ENCODE measurements around the gene MZF1.
"Not testable (repeated sequence)": the region's sequence is repeated elsewhere in the genome, so short reads cannot be mapped to it uniquely, and the experiment has no call there.

Gene MZF1

DNA sequence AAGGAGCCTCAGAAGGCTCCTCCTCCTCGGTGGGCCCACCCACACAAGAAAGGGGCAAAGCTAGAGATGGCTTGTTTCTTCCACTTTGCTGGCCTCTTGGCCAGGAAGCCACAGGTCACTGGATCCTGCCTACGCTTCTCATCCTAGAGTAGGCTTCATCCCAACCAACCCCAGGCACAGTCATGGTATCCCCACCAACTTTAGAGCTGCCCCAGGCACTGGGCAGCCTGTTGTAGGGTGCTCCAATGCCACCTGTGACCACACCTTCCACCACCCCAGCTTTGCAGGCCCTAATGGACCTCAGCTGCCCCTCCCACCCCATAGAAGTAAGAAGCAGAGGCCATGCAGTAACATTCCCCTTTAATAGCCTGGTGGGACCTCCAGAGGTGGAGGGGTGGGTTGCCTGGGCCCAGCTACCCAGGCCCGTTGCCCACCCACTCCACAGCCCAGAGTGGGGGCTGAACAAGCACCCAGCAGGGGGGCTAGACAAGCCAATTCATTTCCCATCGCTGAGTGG, 17.7 kb downstream of the MZF1 start:
- DNase-seq (ENCODE audit: low spot score) = no peak

- DNase-seq (ENCODE audit: low spot score) = peak; percentile 97
These were observed 18.4 kb downstream of the MZF1 start, which contains the start of gene CHMP2A for GRCh38 chr19:58554494-58555368. CHMP2A (minus strand) TSS chr19:58555105; CDS start chr19:58554212, 893 bp downstream.

GRCh38 chr19:58553799-58554493, 19.2 kb downstream of the MZF1 start:
- DNase-seq (ENCODE audit: low spot score) = no peak

DNA sequence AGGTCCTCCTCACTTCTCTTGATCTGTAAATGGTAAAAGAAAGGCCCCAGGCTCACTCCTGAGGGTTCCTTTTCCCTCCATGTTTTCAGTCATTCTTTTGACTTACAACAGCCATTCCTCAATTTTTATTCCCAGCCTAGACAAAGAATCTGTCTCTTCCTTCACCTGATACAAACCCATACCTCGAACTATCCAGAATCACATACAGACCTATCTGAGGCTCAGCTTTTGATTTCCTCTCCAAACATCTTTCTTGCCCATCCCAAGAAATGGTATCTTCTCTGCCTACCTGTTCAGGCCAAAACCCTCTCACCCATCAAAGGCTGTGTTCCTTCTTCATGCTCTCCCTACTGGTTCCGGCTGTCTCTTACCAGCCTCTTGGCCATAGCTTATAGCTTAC, 20.5 kb downstream of the MZF1 start:
- DNase-seq (ENCODE audit: low spot score) = no peak

GRCh38 chr19:58551577-58552471, 21.3 kb downstream of the MZF1 start:
- DNase-seq (ENCODE audit: low spot score) = no peak

- DNase-seq (ENCODE audit: low spot score) = no peak
These were observed 22.0 kb downstream of the MZF1 start for GRCh38 chr19:58551123-58551497.

GRCh38 chr19:58550362-58551122, 22.6 kb downstream of the MZF1 start:
- DNase-seq (ENCODE audit: low spot score) = no peak

GRCh38 chr19:58549664-58550361, 23.3 kb downstream of the MZF1 start:
- DNase-seq (ENCODE audit: low spot score) = no peak

- no peak for DNase-seq (ENCODE audit: low spot score)
These were observed 24.1 kb downstream of the MZF1 start for GRCh38 chr19:58548859-58549663.

GRCh38 chr19:58547323-58548312, 25.5 kb downstream of the MZF1 start:
- no peak for DNase-seq (ENCODE audit: low spot score)

DNA sequence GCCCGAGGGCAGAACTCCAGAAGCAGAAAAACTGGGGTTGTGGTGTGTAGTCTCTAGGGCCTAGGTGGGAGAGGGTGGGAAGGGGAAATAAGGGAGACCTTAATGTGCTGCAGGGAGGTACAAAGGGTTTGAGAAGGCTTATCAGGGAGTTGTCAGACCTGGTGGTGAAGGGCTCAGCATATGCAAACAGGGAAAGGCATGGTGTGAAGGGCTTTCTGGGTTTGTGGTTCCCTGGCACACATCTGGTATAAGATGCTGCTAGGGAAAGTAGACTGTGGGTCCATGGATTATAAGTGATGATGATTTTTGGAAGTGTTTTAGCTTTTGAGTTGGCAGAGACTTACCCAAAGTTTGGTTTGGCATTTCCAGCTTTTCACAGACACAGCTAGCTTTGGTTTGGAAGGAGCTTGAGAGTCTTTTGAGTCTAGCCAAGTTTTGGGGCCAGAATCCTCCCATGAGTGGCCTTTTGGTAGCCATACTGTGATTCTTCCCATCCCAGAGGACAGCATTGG, 27.1 kb downstream of the MZF1 start:
- no peak for DNase-seq (ENCODE audit: low spot score)

DNA sequence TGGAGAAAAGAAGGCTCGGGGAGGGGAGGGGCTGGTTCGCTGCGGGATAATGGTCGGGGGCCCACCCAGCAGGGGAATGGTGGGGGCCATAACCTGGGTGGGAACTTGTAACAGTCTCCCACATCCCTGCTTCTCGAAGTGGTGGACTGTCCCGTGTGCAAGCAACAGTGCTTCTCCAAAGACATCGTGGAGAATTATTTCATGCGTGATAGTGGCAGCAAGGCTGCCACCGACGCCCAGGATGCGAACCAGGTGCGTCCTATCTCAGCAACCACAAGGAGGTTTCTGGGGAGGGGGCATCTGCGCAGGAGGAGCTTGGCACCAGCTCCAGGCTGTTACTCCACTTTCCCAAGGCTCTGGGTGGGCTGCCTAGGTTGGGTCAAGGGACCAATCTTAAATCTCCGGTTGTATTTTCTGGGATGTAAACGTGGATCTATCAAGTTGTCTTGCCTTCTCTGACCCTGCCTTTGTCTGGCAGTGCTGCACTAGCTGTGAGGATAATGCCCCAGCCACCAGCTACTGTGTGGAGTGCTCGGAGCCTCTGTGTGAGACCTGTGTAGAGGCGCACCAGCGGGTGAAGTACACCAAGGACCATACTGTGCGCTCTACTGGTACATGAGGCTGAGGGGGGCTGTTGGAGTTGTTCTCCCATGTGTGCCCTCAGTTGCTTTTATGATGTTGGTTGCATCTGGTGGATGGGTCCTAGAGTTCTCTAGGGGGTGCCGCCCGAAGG, 27.7 kb downstream of the MZF1 start:
- DNase-seq (ENCODE audit: low spot score) = no peak

- DNase-seq (ENCODE audit: low spot score) = peak; percentile 66
These were observed 28.4 kb downstream of the MZF1 start for GRCh38 chr19:58544591-58545285.

DNA sequence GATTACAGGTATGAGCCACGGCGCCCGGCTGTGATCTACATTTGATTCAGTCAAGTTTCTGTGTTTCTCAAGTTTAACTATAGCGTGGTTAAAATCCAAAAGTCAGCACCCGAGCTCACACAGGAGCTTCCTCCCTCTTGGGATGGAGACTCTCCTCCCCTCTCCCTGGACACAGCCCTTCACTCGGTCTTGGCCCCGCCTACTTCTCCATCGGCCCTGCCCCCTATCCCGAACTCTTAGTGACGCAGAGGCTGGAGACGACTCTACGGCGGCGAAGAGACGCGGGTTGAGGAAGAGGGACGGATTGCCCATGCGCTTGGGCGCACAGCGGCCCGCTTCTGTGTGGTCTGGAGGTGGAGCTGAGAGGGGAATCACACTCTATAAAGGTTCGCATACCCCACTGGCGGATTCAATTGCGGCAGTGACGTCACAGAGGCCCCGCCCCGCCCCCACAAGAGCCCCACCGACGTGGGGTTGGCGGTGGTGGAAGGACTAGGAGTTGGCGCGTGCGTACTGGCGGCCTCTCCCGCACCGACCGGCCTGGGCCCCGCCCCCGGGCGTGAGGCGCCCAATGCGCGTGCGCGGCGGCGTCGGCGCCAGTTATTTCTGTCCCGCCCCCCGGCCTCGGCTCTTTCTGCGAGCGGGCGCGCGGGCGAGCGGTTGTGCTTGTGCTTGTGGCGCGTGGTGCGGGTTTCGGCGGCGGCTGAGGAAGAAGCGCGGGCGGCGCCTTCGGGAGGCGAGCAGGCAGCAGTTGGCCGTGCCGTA, 29.1 kb downstream of the MZF1 start, which contains the start of gene TRIM28:
Gene TRIM28 (plus strand): TSS at position 239 of the 765 bp plus-strand sequence. CDS start 694 bp downstream, outside the sequence.
- DNase-seq (ENCODE audit: low spot score) = peak; percentile 100

DNA sequence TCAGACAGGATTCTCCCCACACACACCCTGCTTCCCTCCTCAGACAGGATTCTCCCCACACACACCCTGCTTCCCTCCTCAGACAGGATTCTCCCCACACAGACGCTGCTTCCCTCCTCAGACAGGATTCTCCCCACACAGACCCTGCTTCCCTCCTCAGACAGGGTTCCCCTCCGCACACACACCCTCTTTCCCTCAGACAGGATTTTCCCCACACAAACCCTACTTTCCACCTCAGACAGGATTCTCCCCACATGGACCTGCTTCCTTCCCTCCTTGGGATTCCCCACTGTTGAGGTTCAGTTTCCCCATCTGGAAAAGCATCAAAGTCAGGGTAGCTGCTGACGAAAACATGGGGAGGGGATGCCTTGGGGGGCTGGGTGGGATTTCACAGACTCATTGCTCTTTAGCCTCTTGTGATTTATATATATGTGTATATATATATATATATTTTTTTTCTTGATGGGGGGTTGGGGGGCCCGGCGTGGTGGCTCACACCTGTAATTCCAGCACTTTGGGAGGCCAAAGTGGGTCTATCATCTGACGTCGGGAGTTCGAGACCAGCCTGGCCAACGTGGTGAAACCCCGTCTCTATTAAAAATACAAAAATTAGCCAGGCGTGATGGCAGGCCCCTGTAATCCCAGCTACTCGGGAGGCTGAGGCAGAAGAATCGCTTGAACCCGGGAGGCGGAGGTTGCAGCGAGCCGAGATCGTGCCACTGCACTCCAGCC, 30.3 kb downstream of the MZF1 start:
- DNase-seq (ENCODE audit: low spot score) = not testable (repeated sequence)
